Neural cell (in vitro differentiated cells): Measurements from ENCODE around the gene GMPPB. TPM values are rescaled to one million over a fixed set of nuclear protein-coding genes. Genes with fewer than 3 reads are reported as not detected.

Source experiments
- H2AFZ ChIP-seq: fragments of 200-600, 300-800 bp; sonication (generic), shearing (Covaris generic); 2 replicates; pipeline ENCODE4 v1.6.0; 2014; ENCODE audit warnings: low read depth, mild to moderate bottlenecking, antibody characterized with exemption, low read length, moderate library complexity
- H3F3A ChIP-seq: fragments of 200-600 bp; shearing (Covaris generic); 2 replicates; pipeline ENCODE4 v1.6.1; 2016; ENCODE audit warnings: mild to moderate bottlenecking, moderate library complexity, mixed read lengths, antibody characterized with exemption, low read length; ENCODE audit not compliant: insufficient read depth, poor library complexity, severe bottlenecking
- H3K27ac ChIP-seq: fragments of 200-600, 300-800 bp; sonication (generic), shearing (Covaris generic); 2 replicates; pipeline ENCODE4 v1.5.1; 2014; ENCODE audit warnings: mild to moderate bottlenecking, low read length, moderate library complexity
- H3K27me3 ChIP-seq: fragments of 300-800, 200-600 bp; sonication (generic), shearing (Covaris generic); 2 replicates; pipeline ENCODE4 v1.6.0; 2014; ENCODE audit warnings: mild to moderate bottlenecking, low read depth, low read length, moderate library complexity; ENCODE audit not compliant: insufficient read depth
- H3K36me3 ChIP-seq: fragments of 300-800, 200-600 bp; sonication (generic), shearing (Covaris generic); 2 replicates; pipeline ENCODE4 v1.5.1; 2014; ENCODE audit warnings: mild to moderate bottlenecking, antibody characterized with exemption, low read length, moderate library complexity; ENCODE audit not compliant: insufficient read depth
- H3K4me2 ChIP-seq: fragments of 300-800, 200-600 bp; sonication (generic), shearing (Covaris generic); 2 replicates; pipeline ENCODE4 v1.6.0; 2014; ENCODE audit warnings: mild to moderate bottlenecking, low read length
- H3K4me3 ChIP-seq: fragments of 300-800, 200-600 bp; sonication (generic), shearing (Covaris generic); 2 replicates; pipeline ENCODE4 v1.5.1; 2014; ENCODE audit warnings: mild to moderate bottlenecking, low read length, moderate library complexity
- H3K79me2 ChIP-seq: fragments of 200-600 bp; shearing (Covaris generic); replicated peaks from 2 replicates; pipeline ENCODE4 v1.6.0; 2014; ENCODE audit warnings: mild to moderate bottlenecking, low read length, moderate library complexity; ENCODE audit not compliant: insufficient read depth
- H3K9ac ChIP-seq: fragments of 300-800, 200-600 bp; sonication (generic), shearing (Covaris generic); 2 replicates; pipeline ENCODE4 v1.6.1; 2016; ENCODE audit warnings: mild to moderate bottlenecking, low read length, mixed read lengths
- H3K9me2 ChIP-seq: fragments of 200-600 bp; shearing (Covaris generic); 2 replicates; pipeline ENCODE4 v1.6.1; 2016; ENCODE audit warnings: mild to moderate bottlenecking, low read length, mixed read lengths; ENCODE audit not compliant: insufficient read depth
- H3K9me3 ChIP-seq: fragments of 200-600, 300-800 bp; sonication (generic), shearing (Covaris generic); 2 replicates; pipeline ENCODE4 v1.6.1; 2016; ENCODE audit warnings: mild to moderate bottlenecking, mixed run types, low read length, moderate library complexity, mixed read lengths
- H4K20me1 ChIP-seq: fragments of 200-600 bp; shearing (Covaris generic); 2 replicates; pipeline ENCODE4 v1.6.1; 2016; ENCODE audit warnings: mild to moderate bottlenecking, mixed run types; ENCODE audit not compliant: insufficient read depth
- EP300 ChIP-seq: fragments of 450-650 bp; conservative IDR thresholded peaks from 2 replicates; pipeline ENCODE4 v1.6.1; 2014; ENCODE audit warnings: antibody characterized with exemption, mild to moderate bottlenecking, moderate library complexity; ENCODE audit not compliant: poor library complexity, severe bottlenecking
- EZH2 ChIP-seq: fragments of 200-600, 300-800 bp; shearing (Covaris generic), sonication (generic); IDR thresholded peaks from 2 replicates; pipeline ENCODE4 v1.6.1; 2014; ENCODE audit warnings: antibody characterized with exemption, low read length, borderline replicate concordance, mild to moderate bottlenecking; ENCODE audit not compliant: insufficient read depth, poor library complexity, severe bottlenecking
- MXI1 ChIP-seq: fragments of 450-650 bp; conservative IDR thresholded peaks from 2 replicates; pipeline ENCODE4 v1.6.1; 2014; ENCODE audit warnings: antibody characterized with exemption, mild to moderate bottlenecking; ENCODE audit not compliant: poor library complexity, severe bottlenecking
- POLR2AphosphoS5 ChIP-seq: IDR thresholded peaks from 2 replicates; pipeline ENCODE4 v1.6.1; 2012
- SMC3 ChIP-seq: fragments of 450-650 bp; conservative IDR thresholded peaks from 2 replicates; pipeline ENCODE4 v1.6.1; 2014; ENCODE audit warnings: antibody characterized with exemption, mild to moderate bottlenecking, moderate library complexity; ENCODE audit not compliant: poor library complexity
- TAF1 ChIP-seq: IDR thresholded peaks from 2 replicates; pipeline ENCODE4 v1.6.1; 2012; ENCODE audit warnings: low read depth
- polyA plus RNA-seq: library from polyadenylated mRNA; depleted of rRNA; stranded (reverse); fragments of >200 nt; gene quantifications from 2 replicates; pipeline ENCODE4 v1.2.3, GENCODE V29; 2014
- TF ChIP-seq, protein P1 (sequence below): fragments of 450-650 bp; IDR thresholded peaks from 2 replicates; pipeline ENCODE4 v1.5.1; 2014; ENCODE audit warnings: antibody characterized with exemption, mild to moderate bottlenecking, moderate library complexity; ENCODE audit not compliant: poor library complexity, severe bottlenecking
- TF ChIP-seq, protein P2 (sequence below): IDR thresholded peaks from 2 replicates; pipeline ENCODE4 v1.6.1; 2012; ENCODE audit warnings: borderline replicate concordance

Gene GMPPB
- polyA plus RNA-seq, 1 donor from 2014 or later, result 20.8 TPM

DNA sequence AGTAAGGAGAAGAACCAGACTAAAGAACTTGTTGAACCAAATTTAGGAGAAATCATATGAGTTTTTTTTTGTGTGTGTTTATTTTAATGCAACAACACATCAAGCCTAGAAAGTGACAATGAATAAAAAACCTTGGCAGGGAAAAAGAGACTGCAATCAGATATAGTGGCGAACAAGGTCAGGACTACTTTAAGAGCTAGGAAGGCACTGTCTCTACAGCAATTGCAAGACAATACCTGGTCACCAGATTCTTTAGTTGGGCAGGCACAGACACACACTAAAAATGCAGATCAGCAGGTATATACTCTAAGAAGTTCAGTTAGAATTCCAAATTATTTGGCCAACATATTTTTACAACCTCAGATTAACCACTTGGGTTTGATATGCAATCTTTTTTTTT, 30.8 kb upstream of the GMPPB start:
- Histone ChIP-seq H4K20me1 (no peaks in the 10 kb centered on the region), H3K9me3 (no peaks in the 10 kb centered on the region), H3K4me3 (no peak overlapping the region), H3K9me2 (no peaks in the 10 kb centered on the region), H3K27me3 (no peaks in the 10 kb centered on the region), H3K27ac (no peak overlapping the region), H3K79me2 (peaks cover 63% of the 10 kb centered on the region), H3K36me3 (no peaks in the 10 kb centered on the region), H3K9ac (no peak overlapping the region), H3F3A (no peaks in the 10 kb centered on the region), H3K4me2 (no peak overlapping the region), H2AFZ (no peak overlapping the region)
- TF ChIP-seq EZH2, result no peak
- no peak for TF ChIP-seq EP300
- no peak for TF ChIP-seq TAF1
- no peak for TF ChIP-seq POLR2AphosphoS5
- TF ChIP-seq, protein P1, sequence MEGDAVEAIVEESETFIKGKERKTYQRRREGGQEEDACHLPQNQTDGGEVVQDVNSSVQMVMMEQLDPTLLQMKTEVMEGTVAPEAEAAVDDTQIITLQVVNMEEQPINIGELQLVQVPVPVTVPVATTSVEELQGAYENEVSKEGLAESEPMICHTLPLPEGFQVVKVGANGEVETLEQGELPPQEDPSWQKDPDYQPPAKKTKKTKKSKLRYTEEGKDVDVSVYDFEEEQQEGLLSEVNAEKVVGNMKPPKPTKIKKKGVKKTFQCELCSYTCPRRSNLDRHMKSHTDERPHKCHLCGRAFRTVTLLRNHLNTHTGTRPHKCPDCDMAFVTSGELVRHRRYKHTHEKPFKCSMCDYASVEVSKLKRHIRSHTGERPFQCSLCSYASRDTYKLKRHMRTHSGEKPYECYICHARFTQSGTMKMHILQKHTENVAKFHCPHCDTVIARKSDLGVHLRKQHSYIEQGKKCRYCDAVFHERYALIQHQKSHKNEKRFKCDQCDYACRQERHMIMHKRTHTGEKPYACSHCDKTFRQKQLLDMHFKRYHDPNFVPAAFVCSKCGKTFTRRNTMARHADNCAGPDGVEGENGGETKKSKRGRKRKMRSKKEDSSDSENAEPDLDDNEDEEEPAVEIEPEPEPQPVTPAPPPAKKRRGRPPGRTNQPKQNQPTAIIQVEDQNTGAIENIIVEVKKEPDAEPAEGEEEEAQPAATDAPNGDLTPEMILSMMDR, result no peak
- TF ChIP-seq, protein P2, sequence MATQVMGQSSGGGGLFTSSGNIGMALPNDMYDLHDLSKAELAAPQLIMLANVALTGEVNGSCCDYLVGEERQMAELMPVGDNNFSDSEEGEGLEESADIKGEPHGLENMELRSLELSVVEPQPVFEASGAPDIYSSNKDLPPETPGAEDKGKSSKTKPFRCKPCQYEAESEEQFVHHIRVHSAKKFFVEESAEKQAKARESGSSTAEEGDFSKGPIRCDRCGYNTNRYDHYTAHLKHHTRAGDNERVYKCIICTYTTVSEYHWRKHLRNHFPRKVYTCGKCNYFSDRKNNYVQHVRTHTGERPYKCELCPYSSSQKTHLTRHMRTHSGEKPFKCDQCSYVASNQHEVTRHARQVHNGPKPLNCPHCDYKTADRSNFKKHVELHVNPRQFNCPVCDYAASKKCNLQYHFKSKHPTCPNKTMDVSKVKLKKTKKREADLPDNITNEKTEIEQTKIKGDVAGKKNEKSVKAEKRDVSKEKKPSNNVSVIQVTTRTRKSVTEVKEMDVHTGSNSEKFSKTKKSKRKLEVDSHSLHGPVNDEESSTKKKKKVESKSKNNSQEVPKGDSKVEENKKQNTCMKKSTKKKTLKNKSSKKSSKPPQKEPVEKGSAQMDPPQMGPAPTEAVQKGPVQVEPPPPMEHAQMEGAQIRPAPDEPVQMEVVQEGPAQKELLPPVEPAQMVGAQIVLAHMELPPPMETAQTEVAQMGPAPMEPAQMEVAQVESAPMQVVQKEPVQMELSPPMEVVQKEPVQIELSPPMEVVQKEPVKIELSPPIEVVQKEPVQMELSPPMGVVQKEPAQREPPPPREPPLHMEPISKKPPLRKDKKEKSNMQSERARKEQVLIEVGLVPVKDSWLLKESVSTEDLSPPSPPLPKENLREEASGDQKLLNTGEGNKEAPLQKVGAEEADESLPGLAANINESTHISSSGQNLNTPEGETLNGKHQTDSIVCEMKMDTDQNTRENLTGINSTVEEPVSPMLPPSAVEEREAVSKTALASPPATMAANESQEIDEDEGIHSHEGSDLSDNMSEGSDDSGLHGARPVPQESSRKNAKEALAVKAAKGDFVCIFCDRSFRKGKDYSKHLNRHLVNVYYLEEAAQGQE, result no peak
- no peak for TF ChIP-seq SMC3
- no peak for TF ChIP-seq MXI1

DNA sequence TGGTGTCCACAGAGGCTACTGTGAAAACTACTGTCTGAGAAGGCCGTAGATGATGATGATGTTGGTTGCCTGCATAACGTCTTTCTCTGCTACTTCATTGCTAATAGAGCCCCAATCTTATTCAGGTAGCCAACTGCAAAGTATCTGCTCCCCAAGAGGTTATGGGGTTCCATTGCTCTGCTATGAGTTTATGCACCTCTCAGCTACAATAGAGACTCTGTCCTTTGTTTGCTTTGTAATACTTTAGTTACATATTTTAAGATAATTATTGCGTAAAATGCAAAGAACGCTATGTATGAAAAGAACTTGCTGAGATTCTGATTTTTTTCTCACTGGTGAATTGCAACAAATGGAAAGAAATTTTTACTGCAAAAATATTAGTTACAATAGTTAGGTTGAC, 27.8 kb upstream of the GMPPB start:
- no peaks in the 10 kb centered on the region for H4K20me1 ChIP-seq
- peaks cover 50% of the 10 kb centered on the region for H3K79me2 ChIP-seq

More for the DNA sequence above, 27.8 kb upstream of the GMPPB start:
- Histone ChIP-seq H3K4me3 (no peak overlapping the region), H3K9me2 (no peaks in the 10 kb centered on the region), H3K4me2 (no peak overlapping the region), H3K36me3 (no peaks in the 10 kb centered on the region), H2AFZ (no peak overlapping the region), H3K27me3 (no peaks in the 10 kb centered on the region), H3K9ac (no peak overlapping the region), H3F3A (no peaks in the 10 kb centered on the region), H3K9me3 (no peaks in the 10 kb centered on the region), H3K27ac (no peak overlapping the region)
- TF ChIP-seq EP300, result no peak
- no peak for TF ChIP-seq TAF1
- TF ChIP-seq, protein P1, result no peak
